Activated CD4-positive, alpha-beta T cell treated with anti-CD3 and anti-CD28 coated beads for 36 hours (primary cell): ENCODE results near the gene PIR. TPM values are rescaled to one million over a fixed set of nuclear protein-coding genes. Genes with fewer than 3 reads are reported as not detected.
A peak's percentile ranks its signal among the peaks of the same experiment; 100 is the strongest.

ENCODE experiments used
- ATAC-seq: fragments of 200-7000 bp; cut with Tn5 transposase; one replicate; pipeline ENCODE4 v1.10.0; 2021; ENCODE audit warnings: mild to moderate bottlenecking, moderate library complexity
- CTCF ChIA-PET: fragments of 350-600 bp; sonication (Branson Sonifier 250); formaldehyde crosslinking; loops from one replicate; lab custom pipeline; 2021; ENCODE audit warnings: antibody characterized with exemption; lab: Charles Lee
- POLR2A ChIA-PET: fragments of 350-600 bp; sonication (Branson Sonifier 250); formaldehyde crosslinking; loops from one replicate; lab custom pipeline; 2021; ENCODE audit warnings: antibody characterized with exemption, inconsistent platforms; lab: Charles Lee
- DNase-seq: peaks from one replicate; pipeline ENCODE4 v3.0.0-alpha.2; 2020
- H3K27ac Mint-ChIP-seq: one replicate; pipeline ENCODE4 v1.8.0; 2021; ENCODE audit warnings: mixed read lengths
- H3K27me3 Mint-ChIP-seq: one replicate; pipeline ENCODE4 v1.8.0; 2021; ENCODE audit warnings: mixed read lengths
- H3K36me3 Mint-ChIP-seq: one replicate; pipeline ENCODE4 v1.8.0; 2021; ENCODE audit warnings: low read depth, mixed read lengths
- H3K4me1 Mint-ChIP-seq: one replicate; pipeline ENCODE4 v1.8.0; 2021; ENCODE audit warnings: mixed read lengths
- H3K4me3 Mint-ChIP-seq: one replicate; pipeline ENCODE4 v1.8.0; 2021; ENCODE audit warnings: mild to moderate bottlenecking, moderate library complexity, mixed read lengths
- H3K9me3 Mint-ChIP-seq: one replicate; pipeline ENCODE4 v1.8.0; 2021; ENCODE audit warnings: low read depth, mixed read lengths
- intact Hi-C, 2 experiments: fragments of 100-400 bp; cut with DNase I in 1 of 2; cut with micrococcal nuclease in 1 of 2; formaldehyde crosslinking; loops; one replicate each; pipeline versions ENCODE4 v1.14.2 to v1.15.1; 2022 to 2024; cut with DNase I, micrococcal nuclease
- total RNA-seq, 2 experiments: library from RNA; stranded (reverse); gene quantifications; one replicate each; pipeline ENCODE4 v1.2.3, GENCODE V29; 2021

PIR gene
- total RNA-seq, 2 experiments from 2014 or later, result 1.4 to 2.3 TPM

DNA sequence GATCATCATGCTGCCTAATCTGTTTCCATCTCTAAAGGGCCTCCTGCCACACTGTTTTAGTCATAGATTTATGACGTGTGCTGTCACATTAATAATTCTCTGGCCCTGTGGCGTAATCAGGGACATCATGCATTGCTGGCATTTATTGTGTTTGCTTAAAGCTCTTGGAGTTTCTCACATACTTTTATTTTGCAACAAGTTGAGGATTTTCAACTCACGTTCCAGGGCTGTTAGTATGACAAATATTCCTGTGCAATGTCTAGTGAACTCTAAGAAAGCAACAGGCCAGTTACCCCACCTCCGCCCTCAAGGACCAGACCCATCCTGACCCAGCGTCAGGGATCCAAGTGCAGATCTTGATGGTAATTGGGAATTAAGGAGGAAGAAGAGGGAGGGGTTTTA lies 150.1 kb downstream of the PIR start:
- Mint-ChIP-seq H3K36me3 (no peaks in the 10 kb centered on the region), H3K4me1 (no peaks in the 10 kb centered on the region), H3K27ac (no peak overlapping the region), H3K4me3 (no peak overlapping the region), H3K9me3 (no peaks in the 10 kb centered on the region), H3K27me3 (peaks cover 14% of the 10 kb centered on the region)
- POLR2A ChIA-PET, result no interaction called here
- DNase-seq (no peak), ATAC-seq (no peak)
- CTCF ChIA-PET, result no interaction called here
- intact Hi-C loops, result no loop called here

DNA sequence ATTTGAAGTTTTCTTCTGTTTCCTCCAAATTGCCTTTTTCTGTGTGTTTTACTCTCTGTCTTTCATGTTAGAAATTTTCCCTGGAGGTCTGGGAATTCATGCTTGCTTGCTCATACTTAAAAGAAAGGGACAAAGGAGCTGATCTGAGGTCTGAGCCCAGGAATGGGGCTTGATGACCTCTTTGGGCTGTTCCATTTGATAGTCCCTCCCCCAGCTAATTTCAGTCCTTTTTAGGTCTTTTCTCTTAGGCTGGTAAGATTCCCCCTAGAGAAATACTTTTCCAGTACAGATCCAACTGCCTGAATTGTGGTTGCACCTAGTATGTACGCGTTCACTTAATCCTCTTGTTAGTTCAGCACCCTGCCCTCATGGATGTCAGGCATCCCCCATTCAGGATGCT lies 152.3 kb downstream of the PIR start:
- peaks cover 15% of the 10 kb centered on the region for H3K27me3 Mint-ChIP-seq
- ChIA-PET CTCF (interaction anchor here (0.7 kb wide), 2 partner anchors 9 to 51 kb away, joined by 3 read pairs; no protein-coding TSS in a partner anchor), POLR2A (no interaction called here)
- no peak overlapping the region for H3K4me3 Mint-ChIP-seq
- H3K9me3 Mint-ChIP-seq, result no peaks in the 10 kb centered on the region
- peaks cover 8% of the 10 kb centered on the region for H3K4me1 Mint-ChIP-seq
- intact Hi-C loops, result no loop called here
- DNase-seq (no peak), ATAC-seq (no peak)
- H3K27ac Mint-ChIP-seq, result no peak overlapping the region
- no peaks in the 10 kb centered on the region for H3K36me3 Mint-ChIP-seq

DNA sequence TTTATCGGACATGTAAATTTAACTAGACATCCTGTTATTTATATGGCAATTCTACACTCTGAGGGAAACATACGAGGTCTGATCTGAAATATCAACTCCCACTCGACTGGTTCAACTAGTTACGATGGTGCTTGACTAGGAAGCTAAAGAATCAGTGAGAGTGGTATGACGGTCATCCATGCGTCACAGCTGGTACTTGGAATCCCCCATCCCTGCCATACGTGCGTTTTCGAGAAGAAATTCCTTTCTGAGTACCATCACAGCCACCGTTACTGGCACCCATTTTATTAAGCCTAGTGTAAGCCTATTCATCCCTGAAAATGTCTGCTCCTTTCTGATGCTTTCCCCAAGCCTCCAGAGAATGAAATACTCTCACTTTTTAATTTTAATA lies 157.1 kb downstream of the PIR start:
- H3K9me3 Mint-ChIP-seq, result no peaks in the 10 kb centered on the region
- intact Hi-C loops, result loop anchor here (5.0 to 10.0 kb wide), 5 partner anchors 461 to 1681 kb away; partner anchors contain the start of genes FANCB (in 1 of the 2), GEMIN8 (in 1 of the 2), MOSPD2 (in 1 of the 2) and TCEANC (in 1 of the 2)
- CTCF ChIA-PET, result no interaction called here
- POLR2A ChIA-PET, result no interaction called here
- peaks cover 14% of the 10 kb centered on the region for H3K4me1 Mint-ChIP-seq
- peak overlapping the region; percentile 84 for H3K4me3 Mint-ChIP-seq
- peaks cover 12% of the 10 kb centered on the region for H3K36me3 Mint-ChIP-seq
- ATAC-seq, result peak; percentile 42
- DNase-seq, result peak; percentile 75
- H3K27me3 Mint-ChIP-seq, result peaks cover 8% of the 10 kb centered on the region
- H3K27ac Mint-ChIP-seq, result peak overlapping the region; percentile 91

DNA sequence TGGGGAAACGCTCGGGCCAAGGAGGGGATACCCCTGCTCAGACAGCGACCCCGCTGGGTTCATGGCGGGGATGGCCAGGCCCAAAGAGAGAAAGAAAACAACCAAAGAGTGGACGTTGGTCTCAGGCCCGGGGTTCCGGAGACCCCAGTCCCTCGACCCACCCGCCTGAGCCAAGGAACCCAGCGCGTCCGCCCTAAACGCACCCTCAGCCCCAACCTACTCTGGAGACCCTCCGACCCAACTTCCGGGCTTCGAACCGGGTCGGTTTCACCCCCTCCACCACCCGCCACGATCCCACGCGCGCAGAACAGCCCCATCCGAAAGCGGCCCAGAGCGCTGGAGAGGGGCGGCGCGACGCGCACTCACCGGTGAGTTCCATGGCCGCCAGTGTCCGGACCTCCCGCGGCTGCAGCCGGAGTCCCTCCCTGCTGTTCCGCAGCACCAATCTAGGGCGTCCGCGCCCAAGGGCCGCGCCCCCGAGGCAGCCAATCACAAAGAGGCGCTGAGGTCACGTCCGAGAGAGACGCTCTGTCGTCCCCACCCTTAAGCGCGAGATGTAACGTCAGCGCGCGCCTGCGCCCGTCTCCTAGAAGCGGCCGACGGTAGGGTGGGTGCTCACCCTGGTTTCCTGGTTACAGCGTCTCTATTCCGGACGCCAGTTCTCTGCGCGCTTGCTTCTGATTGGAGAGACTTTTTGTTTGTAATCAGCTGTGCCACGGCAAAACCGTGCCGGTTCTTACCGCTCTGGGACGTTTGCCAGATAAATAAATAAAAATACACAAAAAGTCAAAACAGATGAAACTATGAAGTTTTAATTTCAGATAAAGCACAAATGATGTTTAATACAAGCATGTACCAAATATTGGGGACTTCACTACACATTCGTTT lies 157.8 kb downstream of the PIR start, which contains the start of gene PIGA:
Gene PIGA (minus strand): TSS at position 389 of the 888 bp plus-strand sequence. CDS start 3,593 bp downstream, outside the sequence.
- ChIA-PET POLR2A (no interaction called here), CTCF (no interaction called here)
- peak; percentile 97 for ATAC-seq
- H3K4me3 Mint-ChIP-seq, result peak within 1 kb of the TSS; percentile 84
- peak; percentile 94 for DNase-seq
- H3K36me3 Mint-ChIP-seq, result peaks cover 12% of the 10 kb centered on the region
- peaks cover 14% of the 10 kb centered on the region for H3K4me1 Mint-ChIP-seq
- no peaks in the 10 kb centered on the region for H3K9me3 Mint-ChIP-seq
- H3K27ac Mint-ChIP-seq, result peak within 1 kb of the TSS; percentile 91
- peaks cover 4% of the 10 kb centered on the region for H3K27me3 Mint-ChIP-seq
- intact Hi-C loops, result loop anchor here (1.0 to 10.0 kb wide), 12 partner anchors 339 to 1681 kb away; partner anchors contain the start of genes FANCB (in 2 of the 2), GEMIN8 (in 2 of the 2), MOSPD2 (in 2 of the 2) and CA5B (in 1 of the 2)

Other genes with a start within 250 kb of the PIR start
- gene ASB9, start 223.2 kb downstream of the PIR start, total RNA-seq, result under 1 TPM; 0.14 to 0.32 TPM
- gene ASB11, start 177.7 kb downstream of the PIR start, total RNA-seq, result not detected
- gene PIGA, start 157.8 kb downstream of the PIR start, total RNA-seq, result 10 to 100 TPM; 37.2 to 37.9 TPM
- not detected for gene VEGFD, start 108.9 kb downstream of the PIR start, total RNA-seq
- gene BMX, start 7.5 kb upstream of the PIR start, total RNA-seq, result not detected
- gene ACE2, start 107.6 kb upstream of the PIR start, total RNA-seq, result not detected
- under 1 TPM; 0.61 to 0.62 TPM for gene CLTRN, start 171.5 kb upstream of the PIR start, total RNA-seq
- 10 to 100 TPM; 13.3 to 17.7 TPM for gene CA5B, start 244.9 kb upstream of the PIR start, total RNA-seq